BJ (cell line): ENCODE measurements around the gene CNGA2. TPM values are rescaled to one million over a fixed set of nuclear protein-coding genes. Genes with fewer than 3 reads are reported as not detected.

ENCODE experiments used
- CTCF ChIA-PET: fragments of 350-600 bp; formaldehyde crosslinking; extraction: SDS; loops from one replicate; lab custom pipeline; 2021; ENCODE audit warnings: antibody characterized with exemption, inconsistent platforms; lab: Yijun Ruan, JAX
- POLR2A ChIA-PET: fragments of 300-600 bp; sonication (Branson Sonifier 250); formaldehyde crosslinking; extraction: SDS; loops from one replicate; lab custom pipeline; 2021; ENCODE audit warnings: antibody characterized with exemption; lab: Charles Lee
- DNase-seq: peaks from one replicate; pipeline ENCODE4 v3.0.0-alpha.2; 2011; ENCODE audit warnings: low read depth
- H3K27me3 ChIP-seq: 2 replicates; pipeline ENCODE4 v1.6.0; 2011; ENCODE audit warnings: low read length; ENCODE audit not compliant: control insufficient read depth, insufficient read depth
- H3K36me3 ChIP-seq: 2 replicates; pipeline ENCODE4 v1.5.1; 2011; ENCODE audit warnings: low read length; ENCODE audit not compliant: control insufficient read depth, insufficient read depth
- H3K4me3 ChIP-seq: 2 replicates; pipeline ENCODE4 v1.5.1; 2011; ENCODE audit warnings: low read depth, mild to moderate bottlenecking, control low read depth, low read length
- CTCF ChIP-seq: IDR thresholded peaks from 2 replicates; pipeline ENCODE4 v1.5.1; 2011; ENCODE audit warnings: low read depth, mild to moderate bottlenecking, control low read depth, inconsistent platforms, low read length, moderate library complexity; ENCODE audit not compliant: insufficient read depth
- polyA plus RNA-seq: library from polyadenylated mRNA; depleted of rRNA; stranded (reverse); fragments of >200 nt; gene quantifications from 2 replicates; pipeline ENCODE4 v1.2.3, GENCODE V29; 2011

The CNGA2 gene
- polyA plus RNA-seq, 1 experiment, result not detected

- DNase-seq, result no peak
- CTCF ChIA-PET, result no interaction called here
These were observed 18.8 kb upstream of the CNGA2 start, which contains the start of gene FATE1 for GRCh38 chrX:151715752-151716151. Gene FATE1, plus strand, starts transcription at chrX:151716035. Its CDS starts 85 bp downstream, at chrX:151716120.

GRCh38 chrX:151722241-151722846 lies 12.2 kb upstream of the CNGA2 start:
- Histone ChIP-seq H3K36me3 (no peaks in the 10 kb centered on the region), H3K4me3 (no peak overlapping the region), H3K27me3 (no peaks in the 10 kb centered on the region)
- peak; percentile 38; the same call in 1 of the 2 replicates for TF ChIP-seq CTCF
- no peak for DNase-seq
- POLR2A ChIA-PET, result no interaction called here
- CTCF ChIA-PET, result no interaction called here

More at GRCh38 chrX:151715752-151716151, 18.8 kb upstream of the CNGA2 start, which contains the start of gene FATE1:
- H3K36me3 ChIP-seq, result no peaks in the 10 kb centered on the region
- POLR2A ChIA-PET, result no interaction called here
- TF ChIP-seq CTCF, result no peak
- H3K4me3 ChIP-seq, result no peak within 1 kb of the TSS
- no peaks in the 10 kb centered on the region for H3K27me3 ChIP-seq

GRCh38 chrX:151723156-151723760 lies 11.3 kb upstream of the CNGA2 start:
- CTCF ChIA-PET, result no interaction called here
- no peak for DNase-seq
- H3K4me3 ChIP-seq, result no peak overlapping the region
- POLR2A ChIA-PET, result no interaction called here
- no peaks in the 10 kb centered on the region for H3K27me3 ChIP-seq
- H3K36me3 ChIP-seq, result no peaks in the 10 kb centered on the region
- no peak for TF ChIP-seq CTCF

GRCh38 chrX:151724563-151725337 lies 9.8 kb upstream of the CNGA2 start:
- Histone ChIP-seq H3K4me3 (no peak overlapping the region), H3K36me3 (no peaks in the 10 kb centered on the region), H3K27me3 (no peaks in the 10 kb centered on the region)
- TF ChIP-seq CTCF, result no peak
- POLR2A ChIA-PET, result no interaction called here
- CTCF ChIA-PET, result no interaction called here
- DNase-seq, result no peak

GRCh38 chrX:151725338-151725614 lies 9.3 kb upstream of the CNGA2 start:
- no peaks in the 10 kb centered on the region for H3K27me3 ChIP-seq
- H3K4me3 ChIP-seq, result no peak overlapping the region
- no peak for DNase-seq
- no peaks in the 10 kb centered on the region for H3K36me3 ChIP-seq
- CTCF ChIA-PET, result no interaction called here
- POLR2A ChIA-PET, result no interaction called here
- no peak for TF ChIP-seq CTCF
